B cell (primary cell): ENCODE results near the gene PARP15.

Source experiments
- EZH2 ChIP-seq: IDR thresholded peaks from 2 replicates; pipeline ENCODE4 v1.6.1; 2012; ENCODE audit warnings: borderline replicate concordance, low read depth, mild to moderate bottlenecking, moderate library complexity, low read length; ENCODE audit not compliant: insufficient read depth, poor library complexity, severe bottlenecking
- TF ChIP-seq, protein P1 (sequence below): fragments of 200-600 bp; IDR thresholded peaks from one replicate; pipeline ENCODE4 v1.8.0; 2022; ENCODE audit warnings: antibody characterized with exemption, mild to moderate bottlenecking

DNA sequence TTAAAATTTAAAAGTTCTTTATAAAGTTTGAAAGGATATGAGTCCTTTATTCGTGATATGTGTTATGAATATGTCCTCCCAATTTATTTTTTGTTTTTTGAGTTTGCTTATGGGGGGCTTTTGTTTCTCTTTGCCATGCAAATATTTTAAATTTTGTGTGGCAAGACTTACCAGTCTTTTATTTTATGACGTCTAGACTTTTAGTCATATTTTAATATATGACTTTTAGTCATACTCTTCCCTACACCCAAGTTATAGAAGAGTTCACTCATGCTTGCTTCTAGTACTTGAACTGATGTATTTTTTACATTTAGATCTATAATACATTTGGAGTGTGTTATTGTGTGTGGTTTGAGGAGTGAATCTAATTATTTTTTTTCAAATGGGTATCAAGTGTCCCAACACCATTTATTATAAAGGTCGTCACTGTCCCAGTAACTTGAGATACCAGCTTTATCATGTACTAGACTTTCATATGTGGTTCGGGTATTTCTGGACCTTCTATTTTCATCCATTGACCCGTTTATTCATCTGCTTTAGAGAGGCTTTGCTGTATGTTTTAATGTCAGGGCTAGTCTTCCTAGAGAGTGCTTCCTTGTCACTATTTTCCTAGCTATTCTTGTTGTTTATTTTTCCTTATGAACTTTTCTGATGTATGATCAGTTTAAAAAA is 755 bp downstream of the PARP15 start:
- TF ChIP-seq, protein P1, sequence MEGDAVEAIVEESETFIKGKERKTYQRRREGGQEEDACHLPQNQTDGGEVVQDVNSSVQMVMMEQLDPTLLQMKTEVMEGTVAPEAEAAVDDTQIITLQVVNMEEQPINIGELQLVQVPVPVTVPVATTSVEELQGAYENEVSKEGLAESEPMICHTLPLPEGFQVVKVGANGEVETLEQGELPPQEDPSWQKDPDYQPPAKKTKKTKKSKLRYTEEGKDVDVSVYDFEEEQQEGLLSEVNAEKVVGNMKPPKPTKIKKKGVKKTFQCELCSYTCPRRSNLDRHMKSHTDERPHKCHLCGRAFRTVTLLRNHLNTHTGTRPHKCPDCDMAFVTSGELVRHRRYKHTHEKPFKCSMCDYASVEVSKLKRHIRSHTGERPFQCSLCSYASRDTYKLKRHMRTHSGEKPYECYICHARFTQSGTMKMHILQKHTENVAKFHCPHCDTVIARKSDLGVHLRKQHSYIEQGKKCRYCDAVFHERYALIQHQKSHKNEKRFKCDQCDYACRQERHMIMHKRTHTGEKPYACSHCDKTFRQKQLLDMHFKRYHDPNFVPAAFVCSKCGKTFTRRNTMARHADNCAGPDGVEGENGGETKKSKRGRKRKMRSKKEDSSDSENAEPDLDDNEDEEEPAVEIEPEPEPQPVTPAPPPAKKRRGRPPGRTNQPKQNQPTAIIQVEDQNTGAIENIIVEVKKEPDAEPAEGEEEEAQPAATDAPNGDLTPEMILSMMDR = no peak
- TF ChIP-seq EZH2 = no peak
